GM21576 (cell line): ENCODE measurements around the gene POPDC3.
"Not testable (repeated sequence)": the region's sequence is repeated elsewhere in the genome, so short reads cannot be mapped to it uniquely, and the experiment has no call there.

Experiments
- ATAC-seq: cut with Tn5 transposase; IDR thresholded peaks from one replicate; pipeline ENCODE4 v1.9.1; 2021; ENCODE audit warnings: mild to moderate bottlenecking, moderate library complexity; ENCODE audit not compliant: unreplicated experiment

POPDC3 gene, protein sequence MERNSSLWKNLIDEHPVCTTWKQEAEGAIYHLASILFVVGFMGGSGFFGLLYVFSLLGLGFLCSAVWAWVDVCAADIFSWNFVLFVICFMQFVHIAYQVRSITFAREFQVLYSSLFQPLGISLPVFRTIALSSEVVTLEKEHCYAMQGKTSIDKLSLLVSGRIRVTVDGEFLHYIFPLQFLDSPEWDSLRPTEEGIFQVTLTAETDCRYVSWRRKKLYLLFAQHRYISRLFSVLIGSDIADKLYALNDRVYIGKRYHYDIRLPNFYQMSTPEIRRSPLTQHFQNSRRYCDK

DNA sequence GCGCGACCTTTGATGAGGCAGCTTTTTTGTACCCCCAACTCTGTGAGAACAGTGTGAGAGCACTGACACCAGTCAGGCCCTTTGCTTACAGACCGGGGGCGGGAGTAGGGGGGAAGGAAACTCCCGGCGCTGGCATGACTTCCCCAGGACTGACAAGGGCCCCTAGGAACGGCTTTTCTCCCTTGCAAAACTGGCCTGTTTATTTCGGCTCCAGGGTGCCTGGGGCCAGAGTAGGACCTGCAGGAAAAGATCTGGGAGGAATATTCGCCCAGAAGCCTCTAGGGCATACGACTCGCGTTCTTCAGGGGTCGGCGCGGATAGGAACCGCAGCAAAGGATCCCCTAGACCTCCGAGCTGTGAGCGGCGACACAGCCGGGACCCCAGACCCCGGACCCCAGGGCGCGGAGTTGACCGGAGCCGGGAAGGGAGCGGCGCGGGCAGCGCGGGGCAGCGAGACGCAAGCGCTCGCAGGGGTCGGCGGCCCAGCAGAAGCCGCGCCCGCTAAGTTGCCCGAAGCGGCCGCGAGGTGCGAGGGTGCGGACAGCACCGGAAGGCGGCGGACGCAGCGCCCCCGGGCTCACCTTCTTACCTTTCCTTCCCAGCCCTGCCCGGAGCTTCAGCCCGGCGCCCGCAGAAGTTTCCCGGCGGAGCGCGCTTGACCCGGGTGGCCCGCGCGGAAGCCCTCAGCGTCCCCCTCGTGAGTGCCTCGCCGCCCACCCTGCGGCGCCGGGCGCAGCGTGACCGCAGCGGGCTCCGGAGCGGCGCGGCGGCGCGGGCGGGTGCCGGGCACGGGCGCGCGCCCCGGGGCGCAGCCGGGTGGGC, at the start of gene POPDC3:
Gene POPDC3, minus strand, starts transcription at position 771 of the 822 bp plus-strand sequence. CDS start 18,105 bp downstream, outside the sequence.
- no peak for ATAC-seq

DNA sequence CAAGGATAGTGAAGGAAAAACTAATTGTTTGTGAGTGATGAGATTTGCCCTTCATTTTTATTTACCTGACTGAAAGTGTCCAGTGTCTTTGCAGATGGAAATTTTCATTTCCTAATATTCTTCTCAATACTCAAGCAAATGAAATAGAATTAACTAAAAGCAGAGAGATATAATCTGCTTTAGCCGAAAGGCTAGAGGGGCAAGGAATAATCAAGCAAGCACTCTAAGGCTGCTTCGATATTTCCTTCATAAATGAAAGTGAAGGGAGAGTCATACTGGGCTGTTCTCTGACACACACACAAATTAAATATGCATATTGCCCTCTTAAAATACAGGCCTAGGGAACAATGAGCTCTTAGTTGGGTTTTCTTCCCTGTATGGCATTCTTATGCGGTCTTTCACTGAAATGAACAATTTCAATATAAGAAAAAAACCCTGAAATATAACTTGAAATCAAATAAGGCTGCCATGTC, 47.5 kb upstream of the POPDC3 start:
- no peak for ATAC-seq

DNA sequence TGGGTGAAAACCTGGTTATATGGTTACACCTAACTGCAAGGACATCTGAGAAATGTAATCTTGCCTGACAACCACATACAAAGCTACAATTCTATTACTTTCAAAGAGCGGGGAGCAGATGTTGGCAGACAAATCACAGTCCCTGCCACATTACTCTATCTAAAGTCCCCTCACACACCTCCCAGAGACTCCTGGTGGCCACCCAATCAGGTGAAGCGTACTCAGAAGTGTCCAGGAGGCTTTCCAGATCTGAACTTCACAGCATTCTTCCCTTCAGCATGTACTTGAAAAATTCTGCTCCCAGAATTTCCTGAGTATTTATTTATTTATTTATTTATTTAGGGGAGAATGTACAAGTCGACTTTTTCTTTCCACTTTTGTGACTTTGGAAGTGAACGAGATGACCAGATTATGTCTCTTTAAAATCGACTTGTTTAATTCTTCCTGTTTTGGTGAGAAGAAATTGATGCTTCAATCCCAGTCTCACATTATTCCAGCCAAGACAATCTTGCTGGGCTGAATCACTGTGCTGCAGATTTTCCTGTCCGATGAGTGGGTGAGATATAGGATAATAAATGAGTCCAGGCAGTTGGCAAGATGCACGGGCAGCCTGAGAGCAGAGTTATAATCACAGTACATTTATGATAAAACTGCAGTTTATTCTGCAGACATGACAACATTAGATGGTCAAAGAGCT, 46.9 kb upstream of the POPDC3 start:
- no peak for ATAC-seq

DNA sequence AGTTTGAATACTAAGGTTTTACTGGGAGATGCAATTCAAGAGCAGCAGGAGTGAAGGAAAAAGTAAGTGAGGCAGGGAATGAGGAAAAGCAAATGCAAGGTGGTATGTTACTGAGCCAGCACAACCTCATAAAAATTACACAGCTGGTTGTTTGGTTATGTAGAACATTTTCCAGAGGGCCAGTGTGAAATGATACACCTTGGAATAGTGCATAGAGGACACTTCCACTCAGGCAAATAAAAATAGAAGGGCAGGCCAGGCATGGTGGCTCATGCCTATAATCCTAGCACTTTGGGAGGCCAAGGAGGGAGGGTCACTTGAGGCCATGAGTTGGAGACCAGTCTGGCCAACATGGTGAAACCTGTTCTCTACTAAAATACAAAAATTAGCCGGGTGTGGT, 43.4 kb upstream of the POPDC3 start:
- no peak for ATAC-seq

DNA sequence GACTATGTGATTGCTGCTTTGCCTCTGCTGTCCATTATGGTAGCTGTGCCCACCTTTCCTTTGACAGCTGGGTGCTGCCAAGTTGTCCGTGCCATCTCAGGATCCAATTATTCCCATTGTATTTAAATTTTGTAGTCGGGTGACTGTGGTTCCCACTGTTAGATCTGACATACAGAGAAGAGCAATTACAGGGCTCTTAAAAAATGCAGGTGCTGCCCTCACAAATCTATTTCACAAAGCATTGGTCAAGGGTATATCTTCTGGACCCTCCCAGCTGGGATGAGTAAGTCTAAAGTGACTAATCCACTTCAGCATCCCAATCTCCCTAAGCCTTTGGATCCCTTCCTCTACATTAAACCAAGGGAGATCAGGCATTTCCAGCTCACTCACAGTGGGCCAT, 41.4 kb upstream of the POPDC3 start:
- not testable (repeated sequence) for ATAC-seq

DNA sequence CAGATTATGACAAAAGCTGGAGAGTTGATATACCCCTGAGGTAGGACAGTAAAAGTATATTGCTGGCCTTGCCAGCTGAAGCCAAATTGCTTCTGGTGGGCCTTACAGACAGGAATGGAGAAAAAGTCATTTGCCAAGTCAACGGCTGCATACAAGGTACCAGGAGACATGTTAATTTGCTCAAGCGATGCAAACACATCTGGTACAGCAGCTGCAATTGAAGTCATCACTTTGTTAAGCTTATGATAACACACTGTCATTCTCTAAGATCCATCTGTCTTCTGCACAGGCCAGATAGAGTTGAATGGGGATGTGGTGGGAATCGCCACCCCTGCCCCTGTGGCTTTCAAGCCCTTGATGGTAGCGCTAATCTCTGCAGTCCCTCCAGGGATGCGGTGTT, 40.4 kb upstream of the POPDC3 start:
- no peak for ATAC-seq

DNA sequence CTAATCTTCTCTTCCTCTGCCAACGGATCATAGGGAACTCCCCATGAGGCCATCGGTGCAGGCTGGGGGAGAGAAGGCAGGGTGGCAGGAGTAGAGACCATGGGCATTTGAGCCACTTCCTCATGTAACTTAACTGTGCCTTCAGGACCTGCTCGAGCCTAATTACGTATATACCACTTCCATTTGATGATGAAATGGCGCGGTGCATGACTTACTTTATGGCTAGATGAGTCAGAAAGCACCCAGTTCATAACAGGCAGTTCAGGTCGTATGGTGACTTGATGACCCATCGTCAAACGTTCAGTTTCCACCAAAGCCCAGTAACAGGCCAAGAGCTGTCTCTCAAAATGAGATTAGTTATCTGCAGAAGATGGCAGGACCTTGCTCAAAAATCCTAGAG, 39.4 kb upstream of the POPDC3 start:
- not testable (repeated sequence) for ATAC-seq

DNA sequence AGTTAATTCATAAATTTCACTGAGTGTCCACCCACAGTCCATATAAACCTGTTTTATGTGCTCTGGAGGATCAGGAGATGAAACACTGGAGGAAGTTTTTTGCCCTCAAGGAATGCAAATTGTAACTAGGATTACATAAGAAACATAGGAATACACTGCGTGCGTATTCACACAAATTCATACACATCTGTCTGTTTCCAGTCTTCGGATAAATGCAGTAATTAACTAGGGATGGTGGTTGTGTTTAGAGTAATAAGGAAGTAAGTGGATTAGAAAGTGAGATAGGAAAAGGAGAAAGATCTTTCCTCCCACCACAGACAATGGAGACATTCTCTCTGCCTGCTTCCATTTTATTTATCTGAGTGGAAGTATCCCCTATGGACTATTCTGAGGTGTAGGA, 35.7 kb upstream of the POPDC3 start:
- ATAC-seq, result no peak

DNA sequence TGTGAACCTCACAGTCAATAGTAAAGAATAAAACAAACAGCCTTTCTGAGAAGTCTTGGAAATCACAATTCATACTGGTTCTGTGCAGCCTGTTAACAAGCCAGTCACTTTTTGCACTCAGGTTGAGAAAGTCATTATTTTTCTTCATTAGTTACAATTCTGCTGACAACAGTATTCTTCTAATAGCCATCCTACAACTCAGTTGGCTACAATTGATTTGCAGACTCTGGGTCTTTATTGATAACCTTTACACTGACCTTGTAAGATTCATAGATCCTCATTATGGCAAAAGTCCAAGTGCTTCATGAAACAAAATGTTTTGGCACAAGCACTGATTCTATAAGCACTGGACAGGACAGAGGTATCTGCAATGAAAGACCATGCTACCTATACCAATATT, 34.9 kb upstream of the POPDC3 start:
- ATAC-seq, result no peak

DNA sequence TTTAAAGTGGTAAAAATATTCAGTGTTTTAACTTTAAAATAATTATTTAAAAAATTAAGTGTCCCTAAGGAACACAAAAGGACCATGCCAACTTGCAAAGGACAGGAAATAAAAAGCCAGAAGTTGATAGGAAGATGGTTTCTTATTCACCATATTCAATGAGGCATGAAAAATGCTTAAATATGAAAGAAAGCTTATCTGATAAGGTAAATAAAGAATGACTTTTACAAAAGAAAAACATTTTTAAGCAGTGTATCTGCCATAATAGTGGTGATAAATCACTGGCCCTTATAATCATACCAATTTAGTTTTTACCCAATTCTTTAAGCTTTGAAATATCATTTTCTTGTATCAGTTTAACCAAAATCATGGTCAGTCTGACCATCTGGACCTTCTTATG, 33.5 kb upstream of the POPDC3 start:
- ATAC-seq, result no peak

DNA sequence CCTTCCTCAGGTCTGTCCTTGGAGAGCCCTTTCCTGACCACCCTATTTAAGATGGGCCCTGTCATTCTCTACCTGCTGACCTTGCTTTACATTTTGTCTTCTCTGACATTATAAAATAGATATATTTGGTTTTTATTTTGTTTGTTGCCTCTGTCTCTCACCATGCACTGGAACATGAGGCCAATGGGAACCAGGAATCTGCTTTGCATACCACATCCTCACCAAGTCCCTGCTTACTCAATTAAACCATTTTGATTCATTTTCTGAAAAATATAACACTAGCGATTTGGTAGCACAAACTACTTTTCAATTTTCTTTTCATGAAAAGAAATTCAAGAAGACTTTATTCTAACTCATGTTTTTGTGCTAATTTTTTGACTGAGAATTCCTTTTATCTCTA, 32.8 kb upstream of the POPDC3 start:
- ATAC-seq, result no peak

DNA sequence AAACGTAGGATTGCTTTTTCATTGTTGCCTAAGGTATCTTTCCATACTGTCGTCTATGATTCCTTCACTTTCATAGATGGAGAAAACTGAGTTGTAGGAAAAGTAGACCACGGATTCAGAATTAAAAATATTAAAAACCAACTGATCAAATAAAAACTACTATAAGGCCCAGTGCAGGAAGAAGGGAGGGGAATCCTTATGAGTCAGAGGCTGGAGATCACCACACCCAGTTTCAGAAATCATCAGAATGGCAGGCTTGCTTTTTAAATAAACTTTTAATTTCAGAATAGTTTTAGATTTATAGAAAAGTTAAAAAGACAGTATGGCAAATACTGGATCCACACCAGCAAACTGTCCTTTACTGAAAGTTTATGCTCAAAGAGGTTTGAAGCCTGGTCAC, 32.0 kb upstream of the POPDC3 start:
- ATAC-seq, result no peak

DNA sequence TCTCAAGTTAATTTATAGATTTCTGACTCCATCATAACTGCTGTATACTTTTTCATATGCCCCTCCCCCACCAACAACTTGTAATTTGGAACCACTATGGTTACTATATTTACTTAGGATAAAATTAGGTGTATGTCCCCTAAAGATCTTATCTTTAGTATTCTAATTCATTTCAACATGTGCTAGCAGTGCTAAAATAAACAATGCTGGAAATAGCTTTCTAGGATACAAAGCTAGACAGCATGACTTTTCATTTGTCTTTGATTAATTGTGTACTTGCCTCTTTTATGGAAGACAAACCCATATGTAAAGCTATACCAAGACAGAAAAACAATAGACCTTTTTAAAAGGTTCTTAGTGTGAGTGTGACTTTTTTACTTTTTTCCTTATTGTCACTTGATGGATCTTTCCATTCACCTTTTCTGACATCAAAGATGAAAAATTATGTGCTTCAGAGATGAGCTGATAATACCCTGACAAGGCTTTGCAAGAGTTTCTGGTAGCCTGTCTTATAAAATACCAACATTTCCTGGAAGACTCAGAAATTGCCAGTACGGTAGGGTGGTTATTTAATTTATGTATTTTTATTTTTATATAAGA, 31.2 kb upstream of the POPDC3 start:
- ATAC-seq, result no peak

DNA sequence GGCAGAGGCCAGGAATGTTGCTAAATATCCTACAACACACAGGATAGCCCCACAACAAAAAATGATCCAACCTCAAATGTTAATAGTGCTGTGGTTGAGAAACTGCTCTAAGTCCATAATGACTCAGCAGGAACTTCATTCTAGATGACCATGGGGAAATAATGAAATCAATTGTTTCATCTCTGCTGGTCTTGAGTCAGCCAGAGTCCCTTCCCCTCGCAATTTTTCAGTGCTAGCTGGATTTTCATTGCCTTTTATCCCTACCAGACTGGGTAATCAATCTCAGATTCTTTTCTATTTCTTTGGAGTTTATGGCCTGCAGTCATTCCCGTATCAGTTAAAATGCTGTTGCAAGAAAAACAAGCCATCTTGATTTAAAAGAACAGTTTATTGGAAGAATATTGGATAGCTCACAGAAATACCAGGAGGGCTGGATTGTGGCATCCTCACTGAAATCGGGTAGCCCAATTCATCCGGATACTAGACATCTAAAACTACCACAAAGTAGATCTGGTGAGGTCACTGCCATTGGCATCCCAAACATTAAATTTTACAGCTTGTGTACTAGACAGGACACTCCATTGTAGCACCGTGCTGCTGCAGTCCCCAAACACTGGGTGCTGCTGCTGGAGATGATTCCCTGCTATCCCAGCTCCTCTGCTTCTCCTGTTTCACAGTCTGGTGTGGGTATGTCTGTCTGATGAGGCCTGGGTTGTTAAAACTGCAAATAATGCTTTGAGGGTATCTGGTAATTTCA, 30.3 kb upstream of the POPDC3 start:
- no peak for ATAC-seq

DNA sequence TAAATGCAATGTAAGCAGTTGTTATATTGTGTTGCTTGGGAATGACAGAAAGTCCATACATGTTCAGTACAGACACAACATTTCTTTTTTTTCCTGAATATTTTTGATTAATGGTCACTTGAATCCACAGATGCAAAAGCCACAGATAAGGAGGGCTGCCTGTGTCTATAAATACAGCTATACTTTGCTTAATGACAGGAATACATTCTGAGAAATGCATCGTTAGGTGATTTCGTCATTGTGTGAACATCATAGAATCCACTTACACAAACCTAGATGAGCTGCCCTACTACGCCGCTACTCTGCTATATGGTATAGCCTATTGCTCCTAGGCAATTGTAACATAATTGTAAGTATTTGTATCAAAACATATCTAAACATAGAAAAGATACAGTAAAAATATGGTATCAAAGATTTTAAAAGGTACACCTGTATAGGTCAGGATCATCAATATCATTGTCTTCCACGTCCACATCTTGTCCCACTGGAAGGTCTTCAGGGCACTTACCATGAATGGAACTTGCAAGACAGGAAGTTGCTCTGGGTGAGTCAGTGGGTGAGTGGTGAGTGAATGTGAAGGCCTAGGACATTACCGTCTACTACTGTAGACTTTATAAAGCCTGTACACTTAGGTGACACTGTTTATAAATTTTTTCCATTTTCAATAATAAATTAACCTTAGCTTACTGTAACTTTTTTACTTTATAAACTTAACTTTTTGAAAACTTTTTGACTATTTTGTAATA, 27.9 kb upstream of the POPDC3 start:
- no peak for ATAC-seq

DNA sequence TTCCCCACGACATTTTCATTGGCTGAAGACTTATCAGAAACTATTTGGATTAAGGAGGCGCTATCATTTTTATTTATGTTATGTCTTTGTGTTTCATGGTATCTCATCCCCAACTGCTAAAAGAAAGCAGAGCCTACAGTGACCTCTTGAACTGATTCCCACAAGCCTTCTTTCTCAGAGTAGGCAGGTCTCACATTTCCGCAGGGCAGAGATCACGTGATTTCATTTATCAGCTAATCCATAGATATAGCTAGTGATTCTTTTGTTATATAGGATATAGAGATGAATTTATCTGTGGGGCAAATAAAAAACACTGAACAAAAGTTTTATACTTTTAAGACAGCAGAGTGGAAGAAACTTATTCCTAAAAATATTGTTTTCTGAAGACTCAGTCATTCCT, 25.0 kb upstream of the POPDC3 start:
- ATAC-seq, result no peak

DNA sequence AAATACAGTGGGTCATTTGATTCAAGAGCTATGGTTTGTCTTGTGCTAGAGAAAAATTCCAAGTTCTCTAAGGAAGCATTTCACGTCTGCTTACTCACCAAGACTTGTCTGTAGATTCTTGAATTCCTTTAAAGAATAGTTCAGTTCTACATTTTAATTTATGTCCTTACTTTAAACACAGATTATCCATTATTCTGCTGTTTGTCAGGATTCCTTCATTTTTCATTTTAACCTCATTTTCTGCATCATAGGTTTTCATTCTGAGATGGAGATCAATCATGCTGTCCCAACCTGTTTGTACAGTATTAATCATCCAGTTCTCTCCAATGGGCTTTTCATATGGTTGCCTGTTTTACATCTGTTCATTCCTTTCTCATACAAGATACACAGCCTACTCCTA, 24.5 kb upstream of the POPDC3 start:
- no peak for ATAC-seq

DNA sequence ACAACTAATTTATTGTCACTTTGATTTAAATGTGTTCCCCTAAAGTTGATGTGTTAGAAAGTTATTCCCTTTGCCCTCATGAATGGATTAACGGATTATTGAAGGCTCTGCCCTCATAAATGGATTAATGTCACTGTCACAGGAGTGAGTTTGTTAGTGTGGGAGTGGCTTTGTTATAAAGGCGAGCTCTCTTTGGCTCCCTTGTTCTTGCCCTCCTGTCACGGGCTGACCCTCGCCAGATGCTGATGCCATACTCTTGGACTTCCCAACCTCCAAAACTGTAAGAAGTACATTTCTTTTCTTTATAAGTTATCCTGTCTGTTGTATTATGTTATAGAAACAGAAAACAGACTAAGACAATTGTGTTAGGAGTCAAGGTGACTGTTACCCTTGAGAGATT, 22.7 kb upstream of the POPDC3 start:
- ATAC-seq, result no peak

DNA sequence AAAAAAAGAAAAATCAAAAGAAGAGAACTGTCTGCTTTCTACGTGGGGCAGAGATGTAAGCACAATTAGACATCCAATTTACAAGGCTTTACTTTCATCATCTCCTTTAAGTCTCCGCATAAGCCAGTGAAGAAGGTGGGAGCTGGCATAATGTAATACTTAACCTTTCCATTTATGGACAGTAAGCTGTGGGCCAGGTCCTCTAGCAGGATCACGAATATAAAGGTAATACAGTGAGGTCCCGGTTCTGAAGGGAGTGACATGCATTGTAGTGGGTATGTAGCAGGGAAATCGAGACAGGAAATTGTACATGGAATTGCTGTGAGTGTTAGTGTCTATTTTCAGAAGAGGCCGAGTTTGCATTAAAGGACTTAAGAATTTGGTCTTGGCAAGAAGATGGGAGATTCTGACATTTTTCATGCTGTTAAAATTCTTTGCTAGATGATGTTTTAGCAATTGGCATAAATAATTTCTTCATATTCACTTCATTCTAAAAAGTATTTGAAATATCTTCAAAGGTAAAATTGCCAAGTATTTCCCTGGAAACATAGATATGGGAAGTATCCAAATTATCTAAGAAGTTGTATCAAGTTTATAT, 20.4 kb upstream of the POPDC3 start:
- no peak for ATAC-seq
